Activated CD4-positive, alpha-beta T cell treated with anti-CD3 and anti-CD28 coated beads, Interleukin-2, amount 50 U/mL, for 4 hours (primary cell): ENCODE measurements around the gene SMC1A.

Source experiments
- DNase-seq, 2 experiments: peaks; one replicate each; pipeline ENCODE4 v3.0.0-alpha.2; 2020

SMC1A gene

DNA sequence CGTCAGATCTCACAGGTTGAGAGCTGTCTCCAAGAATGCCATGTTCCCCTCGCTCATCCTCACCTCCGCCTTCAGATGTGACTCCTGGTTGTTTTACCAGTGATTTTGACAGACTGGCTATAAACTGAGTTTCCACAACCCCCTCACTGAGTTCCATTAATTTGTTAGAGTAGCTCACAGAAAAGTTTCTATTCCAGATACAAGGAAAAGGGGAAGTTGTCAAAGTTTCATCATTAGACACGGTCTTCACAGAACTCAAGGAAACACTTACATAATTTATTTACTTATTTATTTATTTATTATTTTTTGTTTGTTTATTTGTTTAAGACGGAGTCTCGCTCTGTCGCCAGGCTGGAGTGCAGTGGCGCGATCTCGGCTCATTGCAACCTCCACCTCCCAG is 85.4 kb downstream of the SMC1A start:
- no peak for DNase-seq

DNA sequence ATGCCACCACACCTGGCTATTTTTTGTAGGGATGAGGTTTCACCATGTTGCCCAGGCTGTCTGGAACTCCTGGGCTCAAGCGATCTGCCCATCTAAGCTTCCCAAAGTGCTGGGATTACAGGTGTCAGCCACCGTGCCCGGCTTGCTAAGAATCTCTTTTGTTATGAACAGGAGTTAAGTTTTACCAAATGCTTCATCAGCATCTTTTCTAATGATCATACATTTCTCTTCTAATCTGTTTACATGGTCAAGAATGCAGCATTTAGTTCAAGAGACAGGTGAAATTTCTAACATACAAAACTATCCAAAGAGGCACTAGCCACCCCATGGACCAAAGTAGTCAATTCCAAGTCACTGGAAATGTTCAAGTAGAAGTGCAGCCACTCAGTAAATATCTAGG is 88.6 kb downstream of the SMC1A start:
- DNase-seq, result no peak

DNA sequence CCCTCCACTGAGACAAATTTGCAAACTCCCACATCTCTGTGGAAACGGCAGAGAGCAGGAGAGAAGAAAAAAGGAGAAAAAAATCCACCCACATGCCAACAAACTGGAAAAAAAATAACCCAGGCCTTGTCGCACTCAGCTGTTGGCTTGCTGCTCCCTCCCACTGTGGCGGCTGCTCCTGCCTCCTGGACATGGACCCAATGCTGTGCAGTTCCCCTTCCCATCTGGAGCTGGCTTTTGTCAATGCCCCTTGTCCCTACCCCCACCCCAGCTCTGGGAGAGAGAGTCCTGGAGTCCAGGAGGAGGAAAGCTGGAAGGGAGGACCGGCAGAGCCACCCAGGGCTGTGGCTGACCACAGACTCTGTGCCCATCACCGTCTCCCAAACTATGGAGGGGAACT is 90.2 kb downstream of the SMC1A start:
- no peak for DNase-seq

DNA sequence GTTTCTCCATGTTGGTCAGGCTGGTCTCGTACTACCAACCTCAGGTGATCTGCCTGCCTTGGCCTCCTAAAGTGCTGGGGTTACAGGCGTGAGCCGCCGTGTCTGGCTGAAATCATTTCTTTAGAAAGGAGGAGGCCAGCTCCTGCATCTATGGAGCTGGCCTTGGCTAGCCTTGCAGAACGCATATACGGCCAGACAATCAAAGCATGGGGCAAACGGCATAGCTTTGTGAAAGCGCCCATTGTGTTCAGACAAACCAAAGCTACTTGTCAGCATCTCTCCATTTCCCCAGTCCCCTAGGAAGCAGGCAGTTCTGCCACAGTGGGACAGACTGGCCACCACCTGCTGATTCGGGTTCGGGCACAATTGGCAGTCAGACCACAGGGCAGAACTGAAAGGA is 92.1 kb downstream of the SMC1A start:
- no peak for DNase-seq

DNA sequence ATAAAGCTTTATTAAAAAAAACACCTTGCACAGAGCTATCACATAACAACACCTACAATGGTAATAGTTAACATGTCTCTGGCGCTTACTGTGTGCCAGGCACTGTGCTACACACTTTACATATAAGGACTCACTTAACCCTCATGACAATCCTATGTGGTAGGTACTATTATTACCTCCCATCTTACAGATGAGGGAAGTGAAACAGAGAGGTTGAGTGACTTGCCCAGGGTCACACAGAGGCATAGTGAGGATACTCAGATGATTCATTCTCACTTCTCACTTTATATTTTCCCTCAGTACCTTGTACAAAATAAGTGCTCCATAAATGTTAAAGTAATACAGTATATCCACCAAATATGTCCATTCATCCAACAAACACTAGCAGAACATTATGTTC is 97.7 kb downstream of the SMC1A start:
- no peak for DNase-seq
